Hematopoietic multipotent progenitor cell treated with erythropoietin and hydrocortisone succinate and interleukin-3 and kit ligand, for 8 days (in vitro differentiated cells): Measurements from ENCODE around the gene MEI1.
"Not testable (repeated sequence)": the region's sequence is repeated elsewhere in the genome, so short reads cannot be mapped to it uniquely, and the experiment has no call there.

Source experiments
- DNase-seq: peaks from one replicate; pipeline ENCODE4 v3.0.0-alpha.2; 2015

The MEI1 gene

DNA sequence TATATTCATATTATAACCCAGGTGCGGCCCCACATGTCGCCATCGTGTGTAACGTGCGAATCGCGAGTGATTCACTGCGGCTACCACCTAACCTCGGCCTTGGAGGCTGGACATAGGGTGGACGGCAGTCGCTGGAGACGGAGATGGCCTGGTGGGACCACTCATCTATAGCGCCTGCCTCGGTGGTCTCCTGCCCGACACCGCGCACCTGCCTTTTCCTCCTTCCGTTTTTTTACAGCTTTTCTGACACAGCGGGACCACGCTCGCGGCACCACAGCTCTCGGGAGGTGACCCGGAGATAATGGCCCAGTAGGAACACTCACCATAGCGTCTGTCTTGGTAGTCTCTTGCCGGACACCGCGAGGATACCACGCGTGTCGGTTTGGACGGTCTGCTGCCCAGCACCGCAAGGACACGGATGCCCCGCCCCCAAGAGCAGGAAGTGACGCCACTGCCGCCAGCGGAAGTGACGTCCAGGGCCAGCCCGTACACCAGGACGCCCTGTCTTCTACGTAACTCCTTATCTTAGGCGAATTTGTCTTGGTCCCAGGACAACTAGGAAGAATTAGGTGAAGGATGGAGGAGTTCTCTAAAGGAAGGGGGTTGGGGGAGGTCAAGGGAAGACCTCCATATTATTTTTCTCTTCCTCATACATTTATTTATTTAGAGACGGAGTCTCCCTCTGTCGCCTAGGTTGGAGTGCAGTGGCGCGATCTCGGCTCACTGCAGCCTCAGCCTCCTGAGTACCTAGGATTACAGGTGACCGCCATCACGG is 17.1 kb upstream of the MEI1 start:
- peak; percentile 83 for DNase-seq

DNA sequence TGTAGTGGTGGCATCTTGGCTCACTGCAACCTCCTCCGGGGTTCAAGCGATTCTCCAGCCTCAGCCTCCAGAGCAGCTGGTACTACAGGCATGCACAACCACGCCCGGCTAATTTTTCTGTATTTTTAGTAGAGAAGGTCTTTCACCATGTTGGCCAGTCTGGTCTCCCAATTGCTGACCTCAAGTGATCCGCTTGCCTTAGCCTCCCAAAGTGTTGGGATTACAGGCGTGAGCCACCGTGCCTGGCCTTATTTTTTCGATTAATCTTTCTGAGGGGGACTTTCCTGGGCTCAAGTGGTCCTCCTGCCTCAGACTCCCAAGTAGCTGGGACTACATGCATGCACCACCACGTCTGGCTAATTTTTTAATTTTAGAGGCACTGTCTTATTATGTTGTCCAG is 16.3 kb upstream of the MEI1 start:
- DNase-seq: no peak

DNA sequence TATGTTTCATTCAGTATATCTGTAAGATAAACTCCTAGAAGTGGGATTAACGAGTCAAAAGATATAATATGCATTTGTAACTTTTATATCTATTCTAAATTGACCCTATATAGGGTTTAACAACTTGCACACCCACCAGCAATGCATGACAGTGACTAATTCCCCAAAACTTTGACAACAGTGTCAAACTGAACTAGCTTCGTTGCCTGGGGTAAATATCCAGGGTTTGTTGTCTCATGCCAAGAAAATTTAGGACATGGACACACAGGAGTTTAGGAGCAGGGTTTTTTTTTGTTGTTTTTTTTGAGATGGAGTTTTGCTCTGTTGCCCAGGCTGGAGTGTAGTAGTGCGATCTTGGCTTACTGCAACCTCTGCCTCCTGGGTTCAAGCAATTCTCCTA is 15.7 kb upstream of the MEI1 start:
- no peak for DNase-seq

DNA sequence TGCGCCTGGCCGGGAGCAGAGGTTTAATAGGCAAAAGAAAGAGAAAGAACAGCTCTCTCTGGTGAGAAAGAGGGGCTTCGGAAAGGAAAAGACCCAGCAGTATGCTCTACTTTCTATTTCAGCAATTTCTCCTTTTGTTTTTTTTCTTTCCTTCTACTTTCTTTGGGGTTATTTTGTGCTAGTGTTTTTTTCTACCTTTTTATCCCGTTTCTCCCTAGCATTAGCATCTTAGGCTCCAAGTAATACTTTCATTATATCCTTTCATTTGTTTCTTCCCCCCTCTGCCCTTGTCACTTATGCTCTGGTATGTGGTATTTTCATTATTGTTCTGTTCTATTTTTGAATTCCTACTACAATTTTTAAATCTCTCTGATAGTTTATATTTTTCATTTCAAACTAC is 15.1 kb upstream of the MEI1 start:
- no peak for DNase-seq

DNA sequence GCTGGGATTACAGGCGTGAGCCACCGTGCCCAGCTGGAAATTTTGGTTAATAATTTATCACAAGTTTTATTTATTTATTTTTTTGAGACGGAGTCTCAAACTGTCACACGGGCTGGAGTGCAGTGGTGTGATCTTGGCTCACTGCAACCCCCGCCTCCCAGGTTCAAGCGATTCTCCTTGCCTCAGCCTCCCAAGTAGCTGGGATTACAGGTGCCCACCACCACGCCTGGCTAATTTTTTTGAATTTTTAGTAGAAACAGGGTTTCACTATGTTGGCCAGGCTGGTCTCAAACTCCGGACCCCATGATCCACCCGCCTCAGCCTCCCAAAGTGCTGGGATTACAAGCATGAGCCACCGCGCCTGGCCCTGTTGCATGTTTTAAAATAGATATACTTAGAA is 12.4 kb upstream of the MEI1 start:
- DNase-seq: not testable (repeated sequence)

DNA sequence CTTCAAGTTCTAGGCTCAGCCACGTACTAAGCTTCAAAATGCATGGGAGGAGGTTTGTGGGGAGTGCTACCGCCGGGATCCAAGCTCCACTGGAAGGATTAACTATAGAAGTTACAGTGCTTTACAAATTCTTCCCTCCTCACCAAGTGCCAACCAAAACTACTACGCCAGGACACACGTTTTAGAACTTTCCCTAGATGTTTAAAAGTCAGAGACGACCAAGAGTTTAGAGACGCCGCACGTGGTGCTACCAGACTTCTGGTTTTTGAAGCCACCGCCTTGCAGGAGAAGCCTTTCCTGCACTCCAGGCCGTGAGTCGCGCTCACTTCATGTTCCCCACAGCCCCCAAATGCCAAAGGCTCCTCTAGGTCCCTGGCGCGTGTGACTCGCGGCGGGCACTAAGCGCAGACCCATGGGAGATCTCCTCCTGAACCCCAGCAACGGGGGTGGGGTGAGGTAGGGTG is 11.4 kb upstream of the MEI1 start:
- peak; percentile 48 for DNase-seq

DNA sequence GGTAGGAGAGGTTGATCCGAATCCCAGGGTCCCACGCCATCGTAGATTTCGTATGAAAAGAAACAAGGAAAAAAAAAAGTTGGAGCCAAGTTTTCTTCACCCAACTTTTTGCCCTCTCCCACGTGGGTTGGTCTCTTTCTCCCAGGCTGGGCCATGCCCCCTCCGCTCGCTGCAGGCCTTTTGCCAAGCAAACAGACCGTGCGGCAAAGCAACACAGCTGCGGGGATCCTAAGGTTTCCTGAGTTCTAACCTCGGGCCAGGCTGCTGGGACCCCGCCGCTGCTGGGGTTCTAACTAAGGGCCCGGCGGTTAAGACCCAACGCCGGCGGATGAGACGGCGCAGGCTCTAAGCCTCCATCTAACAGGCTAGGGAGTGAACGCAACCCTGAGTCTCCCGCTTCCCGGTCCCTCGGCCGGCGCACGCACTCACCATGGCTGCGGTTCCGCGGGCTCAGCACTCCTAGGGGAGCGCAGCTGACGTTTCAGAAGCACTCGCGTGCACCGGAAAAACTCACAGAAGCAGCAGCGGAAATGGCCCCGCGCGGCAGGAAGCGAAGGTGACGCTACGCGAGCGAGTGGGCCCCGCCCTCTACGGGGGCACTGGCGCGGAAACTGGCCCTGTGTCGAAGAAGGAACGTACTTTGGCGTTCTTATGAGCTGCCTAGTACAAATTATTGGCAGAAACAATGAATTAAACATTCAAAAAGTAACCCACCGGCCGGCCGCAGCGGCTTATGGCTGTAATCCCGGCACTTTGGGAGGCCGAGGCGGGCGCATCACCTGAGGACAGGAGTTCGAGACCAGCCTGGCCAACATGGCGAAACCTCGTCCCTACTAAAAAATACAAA is 10.7 kb upstream of the MEI1 start, which contains the start of gene SNU13:
TSS of gene SNU13 (minus strand) at position 503 of the 847 bp plus-strand sequence. CDS start at position 432, 71 bp downstream.
- peak; percentile 95 for DNase-seq

DNA sequence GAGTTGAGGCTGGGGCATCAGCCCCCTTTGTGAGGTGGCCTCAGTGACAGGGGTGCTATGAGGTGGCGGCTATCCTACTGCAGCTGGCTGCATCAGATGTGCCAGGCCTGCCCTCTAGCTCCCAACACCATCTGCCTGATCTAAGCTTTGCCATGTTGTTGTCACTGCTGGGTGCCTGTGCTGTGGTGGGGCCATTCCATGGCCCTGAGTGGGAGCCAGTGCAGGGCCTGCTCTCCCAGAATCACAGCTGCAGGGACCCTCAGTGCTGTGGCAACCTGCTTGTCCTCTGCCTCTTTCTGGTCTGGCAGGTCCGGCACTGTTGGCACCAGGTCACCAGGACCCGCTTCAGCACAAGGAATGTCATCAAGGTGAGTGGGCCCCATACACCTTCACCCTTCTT is 8.8 kb upstream of the MEI1 start:
- no peak for DNase-seq

DNA sequence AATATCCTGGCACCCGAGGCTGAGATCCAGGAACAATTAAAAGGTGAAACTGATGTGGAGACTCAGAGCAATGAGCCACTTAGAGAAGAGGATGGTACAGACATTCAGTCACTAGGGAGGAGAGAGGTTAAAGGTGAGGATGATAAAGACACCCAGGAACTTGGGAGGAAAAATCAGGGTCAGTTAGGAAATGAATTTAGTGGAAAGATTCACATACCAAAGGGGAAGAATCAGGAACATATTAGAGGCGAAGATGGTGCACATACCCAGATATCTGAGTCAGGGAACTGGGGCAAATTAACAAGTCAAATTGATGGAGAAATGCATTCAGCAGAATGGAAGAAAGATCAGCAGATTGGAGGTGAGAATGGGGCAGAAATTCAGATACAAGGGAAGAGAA is 4.1 kb upstream of the MEI1 start:
- DNase-seq: no peak

DNA sequence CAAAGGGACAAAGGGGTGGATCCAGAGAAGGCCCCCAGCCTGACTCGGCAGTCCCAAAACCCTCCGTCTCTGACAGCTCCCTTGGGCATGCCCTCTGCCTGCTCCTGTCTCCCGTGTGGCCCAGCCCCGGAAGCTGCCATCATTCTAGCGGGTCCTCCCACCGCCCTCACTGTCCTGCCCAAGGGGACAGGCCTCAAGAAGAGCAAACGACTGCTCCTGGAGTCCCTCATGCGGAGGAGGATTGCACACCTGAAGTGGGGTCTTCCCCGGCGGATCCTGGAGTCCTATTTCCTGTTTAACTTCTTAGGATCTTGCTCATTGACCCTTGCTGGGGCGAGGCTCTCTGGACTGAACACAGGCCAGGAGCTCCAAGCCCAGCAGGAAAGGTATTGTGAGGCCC is 2.6 kb upstream of the MEI1 start:
- DNase-seq: no peak

DNA sequence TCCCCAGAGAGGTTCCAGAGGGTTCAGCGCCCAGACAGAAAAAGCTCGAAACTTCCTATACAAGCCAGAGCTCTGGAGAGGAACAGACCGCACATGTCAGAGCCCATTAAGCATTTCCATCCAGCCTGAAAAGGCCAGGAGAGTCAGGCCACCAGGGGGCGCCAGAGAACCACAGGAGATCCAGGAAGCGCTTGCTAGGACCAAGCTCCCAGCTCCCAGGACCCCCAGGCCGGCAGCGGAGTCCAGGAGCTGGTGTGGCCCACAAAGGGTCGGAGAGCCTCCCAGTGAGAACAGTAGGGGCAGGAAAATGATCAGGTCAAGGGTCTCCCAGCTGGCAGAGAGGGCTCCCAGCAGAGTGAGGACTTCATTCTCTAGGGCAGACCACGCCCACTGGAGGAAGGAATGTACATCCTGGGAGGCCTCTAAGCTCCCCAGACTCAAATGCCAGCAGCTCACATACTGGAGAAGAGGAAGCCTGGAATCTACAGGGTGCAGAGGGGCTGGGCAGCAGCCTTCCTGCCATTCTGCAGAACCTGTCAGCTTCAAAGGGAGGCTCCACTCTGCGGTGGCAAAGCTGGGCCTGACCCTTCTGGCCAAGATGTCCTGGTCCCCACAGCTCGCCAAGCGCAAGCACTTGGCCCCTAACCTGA is 2.1 kb upstream of the MEI1 start:
- peak; percentile 90 for DNase-seq

DNA sequence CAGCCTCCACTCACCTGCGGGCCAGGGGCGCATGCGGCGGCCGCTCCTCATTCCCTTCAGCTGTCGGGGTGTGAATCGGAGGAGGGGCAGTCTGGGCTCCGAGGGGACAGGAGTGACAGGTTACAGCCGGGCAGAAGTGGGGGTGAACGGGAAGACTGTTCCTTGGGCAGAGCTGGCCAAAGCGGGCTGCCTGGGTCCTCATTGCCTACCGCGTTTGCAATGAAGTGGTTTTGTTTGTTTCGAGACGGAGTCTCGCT is 733 bp downstream of the MEI1 start:
- DNase-seq: no peak

DNA sequence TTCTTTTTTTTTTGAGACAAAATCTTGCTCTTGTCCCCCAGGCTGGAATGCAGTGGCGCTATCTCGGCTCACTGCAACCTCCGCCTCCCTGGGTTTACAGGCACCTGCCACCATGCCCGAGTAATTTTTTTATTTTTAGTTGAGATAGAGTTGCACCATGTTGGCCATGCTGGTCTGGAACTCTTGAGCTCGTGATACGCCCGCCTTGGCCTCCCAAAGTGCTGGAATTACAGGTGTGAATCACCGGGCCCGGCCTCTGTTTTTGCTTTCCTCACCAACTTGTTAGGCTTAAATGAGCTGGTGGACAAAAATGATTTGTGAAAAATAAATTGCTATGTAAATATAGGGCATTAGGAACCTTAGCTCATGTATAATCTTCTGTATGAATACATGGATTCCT is 3.5 kb downstream of the MEI1 start:
- DNase-seq: no peak

DNA sequence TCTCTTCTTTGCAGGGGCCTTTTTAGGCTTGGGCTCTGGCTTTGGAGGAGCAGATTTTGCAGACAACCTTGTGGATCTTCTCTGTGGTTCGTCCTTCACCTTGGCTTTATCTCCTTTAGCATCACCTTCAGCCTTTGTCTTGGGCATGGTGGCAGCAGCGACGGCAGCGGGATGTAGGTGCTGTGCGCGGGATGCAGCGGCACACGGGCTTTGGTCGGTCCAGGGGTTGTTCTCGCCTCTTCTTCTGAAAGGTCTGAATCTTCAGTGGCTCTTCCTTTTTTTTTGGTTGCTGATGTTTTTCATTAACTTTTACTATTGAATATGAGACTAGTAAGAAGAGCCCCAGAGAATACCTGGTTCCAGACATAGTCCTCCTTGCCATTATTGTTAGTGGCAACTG is 10.0 kb downstream of the MEI1 start:
- no peak for DNase-seq

DNA sequence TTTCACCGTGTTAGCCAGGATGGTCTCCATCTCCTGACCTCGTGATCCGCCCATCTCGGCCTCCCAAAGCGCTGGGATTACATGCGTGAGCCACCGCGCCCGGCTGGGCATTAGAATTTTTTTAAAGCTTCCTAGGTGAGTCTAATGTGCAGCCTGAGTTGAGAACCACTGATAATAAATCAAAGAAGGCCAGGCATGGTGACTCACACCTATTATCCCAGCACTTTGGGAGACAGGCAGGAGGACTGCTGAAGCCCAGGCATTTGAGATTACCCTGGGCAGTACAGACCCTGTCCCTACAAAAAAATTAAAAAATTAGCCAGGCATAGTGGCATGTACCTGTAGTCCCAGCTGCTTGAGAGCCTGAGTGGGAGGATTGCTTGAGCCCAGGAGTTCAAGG is 13.7 kb downstream of the MEI1 start:
- no peak for DNase-seq

DNA sequence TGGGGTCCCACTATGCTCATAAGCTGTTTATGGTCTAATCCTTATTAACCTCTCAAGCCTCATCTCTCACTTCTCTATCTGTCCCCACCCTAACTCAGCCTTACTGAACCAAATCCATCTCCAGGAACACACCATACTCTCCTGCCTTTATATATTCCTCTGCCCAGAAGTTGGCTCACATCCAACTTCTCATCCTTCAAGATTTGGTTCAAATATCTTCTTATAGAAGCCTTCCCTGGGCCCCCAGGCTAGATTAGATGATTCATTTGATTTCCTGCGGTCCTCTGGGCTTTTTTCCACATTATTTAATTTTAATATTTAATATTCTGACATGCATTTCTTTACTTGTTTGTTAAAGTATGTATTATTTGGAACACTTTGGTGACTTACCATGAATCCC is 23.2 kb downstream of the MEI1 start:
- no peak for DNase-seq

DNA sequence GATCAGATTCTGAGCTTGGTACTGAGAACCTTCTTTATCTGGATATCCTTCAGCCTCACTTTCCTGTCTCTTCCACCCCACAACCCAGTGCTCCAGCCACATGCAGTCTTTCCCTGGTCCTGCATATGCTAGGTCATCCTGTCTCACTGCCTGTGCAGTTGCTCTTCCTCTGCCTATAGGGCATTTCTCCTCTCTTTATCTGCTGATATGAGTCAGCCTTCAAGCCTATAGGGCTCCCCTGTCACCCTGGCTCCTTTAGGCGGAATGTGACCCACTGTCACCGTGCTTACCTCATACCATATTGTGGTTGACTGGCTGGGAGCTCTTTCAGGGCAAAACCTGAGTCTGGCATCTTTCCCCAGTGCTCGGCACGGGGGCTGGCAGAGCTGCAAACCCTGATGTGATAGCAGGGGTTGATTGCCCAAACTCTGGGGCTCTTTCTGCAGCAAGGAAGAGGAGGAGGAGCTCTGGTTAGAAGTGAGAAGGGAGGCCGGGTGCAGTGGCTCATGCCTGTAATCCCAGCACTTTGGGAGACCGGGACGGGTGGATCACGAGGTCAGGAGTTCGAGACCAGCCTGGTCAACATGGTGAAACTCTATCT is 26.3 kb downstream of the MEI1 start:
- DNase-seq: peak; percentile 20

DNA sequence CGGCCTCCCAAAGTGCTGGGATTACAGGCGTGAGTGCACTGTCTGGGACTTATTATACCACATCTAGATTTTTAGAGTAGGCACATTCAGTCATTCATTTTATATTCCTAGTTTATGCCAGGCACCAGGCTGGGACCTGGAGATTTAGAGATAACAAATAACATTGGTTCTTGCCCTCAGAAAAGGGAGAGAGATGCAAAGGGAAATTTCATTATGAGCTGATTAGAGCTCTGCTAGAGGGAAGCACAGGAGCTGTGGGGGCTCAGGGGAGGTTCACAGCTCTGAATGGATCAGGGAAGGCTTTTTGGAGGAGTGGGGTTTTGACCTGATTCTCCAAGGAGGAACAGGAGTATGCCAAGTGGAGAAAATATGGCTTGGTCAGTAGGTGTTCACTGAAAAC is 32.3 kb downstream of the MEI1 start:
- no peak for DNase-seq

DNA sequence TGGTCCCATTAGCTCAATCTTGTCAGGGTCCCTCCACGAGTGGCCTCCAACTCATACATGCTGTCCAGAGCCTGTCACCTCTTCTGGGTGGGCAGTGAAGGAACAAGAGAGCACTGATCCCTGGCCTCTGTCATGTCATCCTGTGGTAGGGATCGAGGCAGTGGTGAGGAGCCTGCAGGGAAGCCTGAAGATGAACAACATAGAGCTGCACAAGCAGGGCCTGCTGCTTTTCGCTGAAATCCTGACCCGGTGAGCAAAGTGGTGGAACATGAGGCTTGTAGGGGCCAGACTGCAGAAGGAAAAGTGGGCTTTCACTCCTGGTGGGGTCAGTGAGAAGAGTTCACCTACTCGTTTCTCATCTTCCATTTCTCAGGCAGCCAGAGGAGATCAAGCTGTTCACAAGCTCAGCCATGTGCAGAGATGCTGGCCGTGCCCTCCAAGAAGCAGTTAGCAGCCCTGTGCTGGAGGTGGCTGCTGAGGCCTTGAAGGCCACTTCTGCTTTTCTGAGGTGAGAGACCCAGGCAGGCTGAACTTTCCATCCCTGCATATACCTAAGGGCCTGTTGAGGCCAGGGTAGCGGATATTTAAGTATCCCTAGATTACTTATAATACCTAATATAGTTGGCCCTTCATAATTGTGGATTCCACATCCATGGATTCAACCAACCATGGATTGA is 32.9 kb downstream of the MEI1 start:
- DNase-seq: no peak

DNA sequence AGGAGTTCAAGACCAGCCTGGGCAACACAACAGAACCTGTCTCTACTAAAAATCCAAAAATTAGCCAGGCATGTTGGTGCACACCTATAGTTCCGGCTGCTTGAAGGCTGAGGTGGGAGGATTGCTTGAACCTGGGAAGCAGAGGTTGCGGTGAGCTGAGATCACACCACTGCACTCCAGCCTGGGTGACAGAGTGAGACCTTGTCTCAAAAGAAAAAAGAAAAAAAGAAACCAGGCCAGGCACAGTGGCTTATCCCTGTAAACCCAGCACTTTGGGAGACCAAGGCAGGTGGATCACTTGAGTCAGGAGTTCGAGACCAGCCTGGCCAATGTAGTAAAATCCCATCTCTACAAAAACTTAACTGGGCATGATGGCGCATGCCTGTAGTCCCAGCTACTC is 33.9 kb downstream of the MEI1 start:
- DNase-seq: not testable (repeated sequence)

DNA sequence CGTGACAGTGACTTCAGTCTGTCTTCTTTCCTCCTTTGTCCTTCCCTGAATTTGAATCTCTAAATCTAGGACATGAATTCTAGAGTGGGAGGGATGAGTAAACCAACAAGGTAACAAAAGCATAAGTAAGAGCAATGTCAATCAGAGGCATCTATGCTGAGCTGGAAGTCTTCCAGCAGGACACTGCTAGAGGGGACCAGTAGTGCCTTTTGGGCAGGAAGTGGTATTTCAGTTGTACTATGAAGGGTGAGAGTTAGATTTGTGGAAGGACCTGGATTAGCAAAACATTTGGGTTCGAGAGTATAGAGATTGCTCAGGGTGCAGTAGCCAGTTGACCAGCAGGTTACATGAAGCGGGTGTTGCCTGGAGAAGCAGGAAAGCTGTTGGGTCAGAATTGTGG is 40.3 kb downstream of the MEI1 start:
- DNase-seq: no peak

DNA sequence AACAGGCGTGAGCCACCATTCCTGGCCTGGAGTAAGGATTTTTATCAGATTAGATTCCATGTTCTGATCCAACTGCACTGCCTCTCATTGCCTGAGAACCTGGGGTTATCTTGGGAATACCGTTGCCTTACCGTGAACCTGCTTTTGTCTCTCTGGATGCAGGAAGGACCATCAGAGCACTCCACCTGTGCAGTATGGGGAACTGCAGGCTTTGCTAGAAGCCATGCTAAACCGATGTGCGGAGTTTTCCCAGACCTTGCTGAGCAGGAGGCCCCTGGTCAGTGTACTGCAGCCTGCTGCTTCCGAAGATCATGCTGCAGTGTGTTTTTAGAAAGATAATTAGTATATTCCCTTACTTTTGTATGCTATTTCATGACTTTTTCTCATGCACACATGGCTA is 43.6 kb downstream of the MEI1 start:
- DNase-seq: no peak

DNA sequence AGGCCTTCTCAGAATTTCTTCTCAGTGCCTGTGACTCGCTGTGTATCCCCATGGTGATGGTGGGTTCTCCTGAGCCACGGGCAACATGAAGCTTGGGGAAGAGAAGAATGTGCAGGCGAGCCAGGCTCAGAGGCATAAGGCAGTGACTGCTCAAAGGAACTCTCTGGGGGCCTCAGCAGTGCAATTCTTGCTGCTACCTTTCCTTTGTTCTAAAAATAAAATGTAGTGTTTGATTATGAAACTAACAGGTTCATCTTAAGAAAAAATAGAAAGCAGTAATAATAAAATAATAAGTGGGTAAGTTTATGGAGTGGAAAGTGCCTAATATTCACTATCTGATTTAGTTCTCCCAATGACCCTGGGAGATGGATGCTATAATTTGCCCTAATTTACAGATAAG is 46.7 kb downstream of the MEI1 start:
- DNase-seq: no peak
